Mesendoderm (in vitro differentiated cells): ENCODE data around the gene HTR3D.

Experiments used
- DNase-seq: peaks from one replicate; pipeline ENCODE4 v3.0.0; 2013
- H2AK5ac ChIP-seq: 2 replicates; pipeline ENCODE4 v1.6.1; 2013; ENCODE audit warnings: low read length, inconsistent platforms
- H2BK120ac ChIP-seq: 2 replicates; pipeline ENCODE4 v1.6.1; 2013; ENCODE audit warnings: low read depth, mild to moderate bottlenecking, low read length, moderate library complexity, mixed read lengths
- H2BK15ac ChIP-seq: replicated peaks from 2 replicates; pipeline ENCODE4 v1.6.1; 2013; ENCODE audit warnings: low read depth, mild to moderate bottlenecking, moderate library complexity
- H2BK5ac ChIP-seq: 2 replicates; pipeline ENCODE4 v1.6.1; 2013; ENCODE audit warnings: low read length, inconsistent platforms
- H3K18ac ChIP-seq: 2 replicates; pipeline ENCODE4 v1.6.1; 2013; ENCODE audit warnings: mild to moderate bottlenecking, low read length, mixed read lengths
- H3K23ac ChIP-seq: one replicate; pipeline ENCODE4 v1.6.1; 2013; ENCODE audit warnings: low read length
- H3K27ac ChIP-seq: 2 replicates; pipeline ENCODE4 v1.5.1; 2013; ENCODE audit warnings: low read depth, mild to moderate bottlenecking, inconsistent platforms, low read length, moderate library complexity
- H3K27me3 ChIP-seq: 2 replicates; pipeline ENCODE4 v1.6.1; 2013; ENCODE audit warnings: low read length, control low read depth, mild to moderate bottlenecking, inconsistent platforms; ENCODE audit not compliant: insufficient read depth, poor library complexity
- H3K36me3 ChIP-seq: 2 replicates; pipeline ENCODE4 v1.6.1; 2013; ENCODE audit warnings: low read length, inconsistent platforms; ENCODE audit not compliant: control insufficient read depth, insufficient read depth
- H3K4ac ChIP-seq: one replicate; pipeline ENCODE4 v1.6.1; 2013; ENCODE audit warnings: low read depth, mild to moderate bottlenecking, low read length, moderate library complexity
- H3K4me1 ChIP-seq: 2 replicates; pipeline ENCODE4 v1.6.1; 2013; ENCODE audit warnings: low read depth, low read length, inconsistent platforms; ENCODE audit not compliant: control insufficient read depth
- H3K4me2 ChIP-seq: 2 replicates; pipeline ENCODE4 v1.6.1; 2013; ENCODE audit warnings: low read length
- H3K4me3 ChIP-seq: 2 replicates; pipeline ENCODE4 v1.5.1; 2013; ENCODE audit warnings: mild to moderate bottlenecking, low read length
- H3K56ac ChIP-seq: one replicate; pipeline ENCODE4 v1.6.1; 2013; ENCODE audit warnings: low read length
- H3K79me1 ChIP-seq: 2 replicates; pipeline ENCODE4 v1.6.1; 2013; ENCODE audit warnings: low read length, inconsistent platforms
- H3K79me2 ChIP-seq: 2 replicates; pipeline ENCODE4 v1.6.1; 2013; ENCODE audit warnings: mild to moderate bottlenecking, low read length; ENCODE audit not compliant: control insufficient read depth, insufficient read depth
- H3K9ac ChIP-seq: 2 replicates; pipeline ENCODE4 v1.6.1; 2013; ENCODE audit warnings: low read length, inconsistent platforms
- H4K5ac ChIP-seq: one replicate; pipeline ENCODE4 v1.6.1; 2013; ENCODE audit warnings: low read length
- H4K8ac ChIP-seq: one replicate; pipeline ENCODE4 v1.6.1; 2013; ENCODE audit warnings: low read depth, mild to moderate bottlenecking, control low read depth, low read length, moderate library complexity
- WGBS: extraction: QIAGEN DNeasy Blood & Tissue Kit; methylation state at CpG from one replicate; pipeline ENCODE4 v1.1.7; 2013; ENCODE audit warnings: low lambda C conversion rate, missing lambda C conversion rate; ENCODE audit not compliant: insufficient coverage; ENCODE audit errors: extremely low coverage; 5-methylcytosine and 5-hydroxymethylcytosine counted together

Gene HTR3D

GRCh38 chr3:184050217-184050847 lies 18.8 kb downstream of the HTR3D start:
- DNase-seq: no peak
- Histone ChIP-seq H3K18ac (no peak overlapping the region), H3K23ac (no peak overlapping the region), H3K36me3 (no peaks in the 10 kb centered on the region), H2BK5ac (no peak overlapping the region), H3K79me2 (no peaks in the 10 kb centered on the region), H4K8ac (no peak overlapping the region), H3K27ac (no peak overlapping the region), H4K5ac (no peak overlapping the region), H2AK5ac (no peak overlapping the region), H3K4me2 (no peak overlapping the region), H3K9ac (no peak overlapping the region), H2BK120ac (no peak overlapping the region), H3K79me1 (no peaks in the 10 kb centered on the region), H2BK15ac (no peak overlapping the region), H3K56ac (no peak overlapping the region), H3K4me3 (no peak overlapping the region), H3K4me1 (no peaks in the 10 kb centered on the region), H3K4ac (no peak overlapping the region), H3K27me3 (no peaks in the 10 kb centered on the region)
- WGBS: no CpG with 5 or more reads among the region's 7 CpGs

- H2AK5ac ChIP-seq: no peak within 1 kb of the TSS
- H3K79me1 ChIP-seq: no peaks in the 10 kb centered on the region
- H3K18ac ChIP-seq: no peak within 1 kb of the TSS
- H2BK5ac ChIP-seq: no peak within 1 kb of the TSS
- H2BK15ac ChIP-seq: no peak within 1 kb of the TSS
- H3K4me2 ChIP-seq: no peak within 1 kb of the TSS
- DNase-seq: no peak
- H3K56ac ChIP-seq: no peak within 1 kb of the TSS
- no peak within 1 kb of the TSS for H3K9ac ChIP-seq
- H3K27me3 ChIP-seq: no peaks in the 10 kb centered on the region
- no peak within 1 kb of the TSS for H4K8ac ChIP-seq
- no peak within 1 kb of the TSS for H2BK120ac ChIP-seq
- H4K5ac ChIP-seq: no peak within 1 kb of the TSS
- H3K27ac ChIP-seq: no peak within 1 kb of the TSS
- no peaks in the 10 kb centered on the region for H3K4me1 ChIP-seq
- no peak within 1 kb of the TSS for H3K4me3 ChIP-seq
- H3K23ac ChIP-seq: no peak within 1 kb of the TSS
- no peak within 1 kb of the TSS for H3K4ac ChIP-seq
- H3K36me3 ChIP-seq: no peaks in the 10 kb centered on the region
- no CpG with 5 or more reads among the region's 4 CpGs for WGBS
- no peaks in the 10 kb centered on the region for H3K79me2 ChIP-seq
These were observed 21.2 kb downstream of the HTR3D start, which contains the start of gene HTR3C for GRCh38 chr3:184052767-184053166. Gene HTR3C, plus strand, starts transcription at chr3:184053047. Its CDS starts 34 bp downstream, at chr3:184053081.

DNA sequence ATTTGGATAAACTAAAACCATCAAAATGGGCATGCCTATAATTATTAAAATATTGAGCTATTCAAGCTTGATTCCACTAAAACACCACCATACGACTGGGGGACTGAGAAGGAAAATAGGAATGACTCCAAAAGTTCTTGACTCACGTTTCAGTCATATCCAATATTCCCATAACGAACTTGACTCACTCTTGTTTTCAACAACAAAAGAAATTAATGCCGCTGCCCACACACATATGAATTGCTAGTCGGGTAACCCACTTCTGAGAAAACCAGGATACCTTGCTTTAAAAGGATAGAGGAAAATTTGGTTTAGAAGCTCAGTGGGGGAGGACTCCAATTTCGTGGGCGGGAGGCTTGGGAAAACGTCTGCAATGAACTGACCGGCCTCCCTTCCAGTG lies 26.5 kb downstream of the HTR3D start:
- no peaks in the 10 kb centered on the region for H3K79me1 ChIP-seq
- no peak overlapping the region for H3K4me3 ChIP-seq
- H2AK5ac ChIP-seq: no peak overlapping the region
- H2BK120ac ChIP-seq: no peak overlapping the region
- no peak overlapping the region for H3K9ac ChIP-seq
- DNase-seq: no peak
- H3K56ac ChIP-seq: no peak overlapping the region
- H4K5ac ChIP-seq: no peak overlapping the region
- no peak overlapping the region for H4K8ac ChIP-seq
- no peaks in the 10 kb centered on the region for H3K27me3 ChIP-seq
- no peak overlapping the region for H2BK15ac ChIP-seq
- H3K18ac ChIP-seq: no peak overlapping the region
- H3K27ac ChIP-seq: no peak overlapping the region
- WGBS: no CpG with 5 or more reads among the region's 9 CpGs
- no peaks in the 10 kb centered on the region for H3K4me1 ChIP-seq
- no peaks in the 10 kb centered on the region for H3K36me3 ChIP-seq
- H3K4ac ChIP-seq: no peak overlapping the region
- no peak overlapping the region for H3K4me2 ChIP-seq
- no peak overlapping the region for H3K23ac ChIP-seq
- no peaks in the 10 kb centered on the region for H3K79me2 ChIP-seq
- H2BK5ac ChIP-seq: no peak overlapping the region

DNA sequence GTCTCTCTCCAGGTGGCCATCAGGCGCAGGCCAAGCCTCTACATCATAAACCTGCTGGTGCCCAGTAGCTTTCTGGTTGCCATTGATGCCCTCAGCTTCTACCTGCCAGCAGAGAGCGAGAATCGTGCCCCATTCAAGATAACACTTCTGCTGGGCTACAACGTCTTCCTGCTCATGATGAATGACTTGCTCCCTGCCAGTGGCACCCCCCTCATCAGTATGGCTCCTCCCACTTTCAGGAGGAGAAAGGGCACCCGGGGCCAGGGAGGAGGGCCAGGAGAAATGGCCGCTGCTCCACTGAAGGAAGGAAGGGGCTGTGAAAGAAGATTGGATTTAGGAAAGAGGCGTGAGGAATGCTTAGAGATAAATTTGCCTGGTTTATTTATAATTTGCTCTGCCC lies 27.9 kb downstream of the HTR3D start:
- Histone ChIP-seq H3K79me2 (no peaks in the 10 kb centered on the region), H2BK5ac (no peak overlapping the region), H4K5ac (no peak overlapping the region), H3K27me3 (no peaks in the 10 kb centered on the region), H3K9ac (no peak overlapping the region), H2BK15ac (no peak overlapping the region), H3K79me1 (no peaks in the 10 kb centered on the region), H3K4me3 (no peak overlapping the region), H3K56ac (no peak overlapping the region), H4K8ac (no peak overlapping the region), H2BK120ac (no peak overlapping the region), H3K4me1 (no peaks in the 10 kb centered on the region), H3K18ac (no peak overlapping the region), H3K23ac (no peak overlapping the region), H3K36me3 (no peaks in the 10 kb centered on the region), H3K27ac (no peak overlapping the region), H3K4me2 (no peak overlapping the region), H3K4ac (no peak overlapping the region), H2AK5ac (no peak overlapping the region)
- WGBS: no CpG with 5 or more reads among the region's 7 CpGs
- no peak for DNase-seq

GRCh38 chr3:184062637-184063036 lies 31.1 kb downstream of the HTR3D start:
- Histone ChIP-seq H4K5ac (no peak overlapping the region), H3K27ac (no peak overlapping the region), H3K9ac (no peak overlapping the region), H3K79me1 (no peaks in the 10 kb centered on the region), H2AK5ac (no peak overlapping the region), H2BK15ac (no peak overlapping the region), H3K4me1 (no peaks in the 10 kb centered on the region), H2BK5ac (no peak overlapping the region), H3K4me3 (no peak overlapping the region), H3K4ac (no peak overlapping the region), H3K23ac (no peak overlapping the region), H4K8ac (no peak overlapping the region), H3K4me2 (no peak overlapping the region), H3K18ac (no peak overlapping the region), H3K36me3 (no peaks in the 10 kb centered on the region), H2BK120ac (no peak overlapping the region), H3K27me3 (no peaks in the 10 kb centered on the region), H3K56ac (no peak overlapping the region), H3K79me2 (no peaks in the 10 kb centered on the region)
- no peak for DNase-seq

DNA sequence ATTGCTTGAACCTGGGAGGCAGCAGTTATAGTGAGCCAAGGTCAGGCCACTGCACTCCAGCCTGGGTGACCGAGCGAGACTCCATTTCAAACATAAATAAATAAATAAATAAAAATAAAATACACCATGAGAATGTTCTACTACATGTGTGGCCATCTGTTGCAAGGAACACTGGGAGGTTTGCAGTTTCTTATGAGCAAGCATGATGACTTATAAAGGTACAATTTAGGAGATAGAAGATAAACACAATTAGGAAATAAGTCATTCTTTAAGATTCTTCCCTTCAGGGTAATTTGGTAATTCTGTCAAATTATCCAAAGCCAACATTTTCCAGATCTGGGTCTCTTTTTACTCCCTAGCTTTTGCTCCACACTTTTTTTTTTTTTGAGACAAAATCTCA lies 34.7 kb downstream of the HTR3D start:
- WGBS: no CpG with 5 or more reads among the region's 2 CpGs
- no peak overlapping the region for H3K4ac ChIP-seq
- no peak overlapping the region for H3K27ac ChIP-seq
- H3K27me3 ChIP-seq: no peaks in the 10 kb centered on the region
- no peak overlapping the region for H4K8ac ChIP-seq
- no peak overlapping the region for H4K5ac ChIP-seq
- DNase-seq: no peak
- no peaks in the 10 kb centered on the region for H3K4me1 ChIP-seq
- no peak overlapping the region for H3K9ac ChIP-seq
- H2BK5ac ChIP-seq: no peak overlapping the region
- H2AK5ac ChIP-seq: no peak overlapping the region
- no peak overlapping the region for H2BK120ac ChIP-seq
- no peak overlapping the region for H3K23ac ChIP-seq
- H3K56ac ChIP-seq: no peak overlapping the region
- H3K79me2 ChIP-seq: no peaks in the 10 kb centered on the region
- no peaks in the 10 kb centered on the region for H3K79me1 ChIP-seq
- no peak overlapping the region for H3K18ac ChIP-seq
- H2BK15ac ChIP-seq: no peak overlapping the region
- no peaks in the 10 kb centered on the region for H3K36me3 ChIP-seq
- H3K4me2 ChIP-seq: no peak overlapping the region
- H3K4me3 ChIP-seq: no peak overlapping the region
